HG03432 (cell line): ENCODE data around the gene NAP1L4.

Experiments
- ATAC-seq: cut with Tn5 transposase; IDR thresholded peaks from one replicate; pipeline ENCODE4 v1.9.1; 2021; ENCODE audit warnings: mild to moderate bottlenecking, moderate library complexity; ENCODE audit not compliant: unreplicated experiment

The NAP1L4 gene

GRCh38 chr11:2963761-2964160 lies 28.4 kb downstream of the NAP1L4 start:
- no peak for ATAC-seq

- no peak for ATAC-seq
Measured at GRCh38 chr11:2963112-2963754, 28.9 kb downstream of the NAP1L4 start.

GRCh38 chr11:2961080-2961479 lies 31.0 kb downstream of the NAP1L4 start:
- no peak for ATAC-seq

- no peak for ATAC-seq
Measured at GRCh38 chr11:2960139-2960538, 32.0 kb downstream of the NAP1L4 start.

- no peak for ATAC-seq
Measured at GRCh38 chr11:2958251-2958650, 33.9 kb downstream of the NAP1L4 start.

- ATAC-seq: no peak
Measured at GRCh38 chr11:2955906-2956476, 36.1 kb downstream of the NAP1L4 start.

- ATAC-seq: no peak
Measured at GRCh38 chr11:2954263-2954662, 37.9 kb downstream of the NAP1L4 start.

GRCh38 chr11:2952290-2952689 lies 39.8 kb downstream of the NAP1L4 start:
- ATAC-seq: no peak

- no peak for ATAC-seq
Measured at GRCh38 chr11:2951231-2952110, 40.7 kb downstream of the NAP1L4 start.

- ATAC-seq: no peak
Measured at GRCh38 chr11:2950825-2951224, 41.3 kb downstream of the NAP1L4 start.

GRCh38 chr11:2949920-2950319 lies 42.2 kb downstream of the NAP1L4 start:
- ATAC-seq: no peak

- ATAC-seq: no peak
Measured at GRCh38 chr11:2947744-2948143, 44.4 kb downstream of the NAP1L4 start.

GRCh38 chr11:2945757-2946287 lies 46.3 kb downstream of the NAP1L4 start:
- ATAC-seq: no peak

GRCh38 chr11:2945031-2945756 lies 46.9 kb downstream of the NAP1L4 start:
- no peak for ATAC-seq

- ATAC-seq: no peak
Measured at GRCh38 chr11:2944530-2944929, 47.6 kb downstream of the NAP1L4 start.

GRCh38 chr11:2943711-2944118 lies 48.4 kb downstream of the NAP1L4 start:
- ATAC-seq: no peak

GRCh38 chr11:2942872-2943710 lies 49.0 kb downstream of the NAP1L4 start:
- no peak for ATAC-seq

- no peak for ATAC-seq
Measured at GRCh38 chr11:2942447-2942846, 49.7 kb downstream of the NAP1L4 start.

- no peak for ATAC-seq
Measured at GRCh38 chr11:2940921-2941821, 51.0 kb downstream of the NAP1L4 start.
